Stimulated activated CD8-positive, alpha-beta memory T cell treated with anti-CD3 and anti-CD28 coated beads, Interleukin-7, amount 100 ng/mL, for 48 hours (primary cell): ENCODE measurements around the gene PPP2CA.

Experiments
- DNase-seq, 2 donors: peaks; one replicate each; pipeline ENCODE4 v3.0.0-alpha.2; 2020; ENCODE audit warnings: low read depth in 1 of 2; ENCODE audit errors: extremely low read depth in 1 of 2

The PPP2CA gene

GRCh38 chr5:134149571-134150303 lies 76.1 kb downstream of the PPP2CA start:
- no peak for DNase-seq

GRCh38 chr5:134148986-134149539 lies 76.8 kb downstream of the PPP2CA start:
- no peak for DNase-seq

GRCh38 chr5:134148316-134148715 lies 77.6 kb downstream of the PPP2CA start:
- no peak for DNase-seq

GRCh38 chr5:134146651-134147518 lies 79.0 kb downstream of the PPP2CA start:
- DNase-seq: no peak

GRCh38 chr5:134145779-134146581 lies 79.9 kb downstream of the PPP2CA start:
- no peak for DNase-seq

- no peak for DNase-seq
Measured at GRCh38 chr5:134145041-134145757, 80.7 kb downstream of the PPP2CA start.
